ES-I3 (cell line): ENCODE results near the gene ATG2B.

Experiments
- H3K36me3 ChIP-seq: 2 replicates; pipeline ENCODE4 v1.6.1; 2013; ENCODE audit warnings: mild to moderate bottlenecking, low read length, control low read depth, moderate library complexity; ENCODE audit not compliant: insufficient read depth
- H3K4me1 ChIP-seq: 2 replicates; pipeline ENCODE4 v1.6.1; 2013; ENCODE audit warnings: mild to moderate bottlenecking, control low read depth, low read length; ENCODE audit not compliant: insufficient read depth
- H3K9ac ChIP-seq: 2 replicates; pipeline ENCODE4 v1.6.1; 2013; ENCODE audit warnings: low read depth, mild to moderate bottlenecking, low read length, moderate library complexity
- H3K9me3 ChIP-seq: 2 replicates; pipeline ENCODE4 v1.6.1; 2013; ENCODE audit warnings: mild to moderate bottlenecking, low read length, moderate library complexity; ENCODE audit not compliant: control insufficient read depth, insufficient read depth

The ATG2B gene

GRCh38 chr14:96310906-96311305, 52.2 kb downstream of the ATG2B start:
- Histone ChIP-seq H3K36me3 (no peaks in the 10 kb centered on the region), H3K9me3 (no peaks in the 10 kb centered on the region), H3K9ac (no peak overlapping the region), H3K4me1 (no peaks in the 10 kb centered on the region)

DNA sequence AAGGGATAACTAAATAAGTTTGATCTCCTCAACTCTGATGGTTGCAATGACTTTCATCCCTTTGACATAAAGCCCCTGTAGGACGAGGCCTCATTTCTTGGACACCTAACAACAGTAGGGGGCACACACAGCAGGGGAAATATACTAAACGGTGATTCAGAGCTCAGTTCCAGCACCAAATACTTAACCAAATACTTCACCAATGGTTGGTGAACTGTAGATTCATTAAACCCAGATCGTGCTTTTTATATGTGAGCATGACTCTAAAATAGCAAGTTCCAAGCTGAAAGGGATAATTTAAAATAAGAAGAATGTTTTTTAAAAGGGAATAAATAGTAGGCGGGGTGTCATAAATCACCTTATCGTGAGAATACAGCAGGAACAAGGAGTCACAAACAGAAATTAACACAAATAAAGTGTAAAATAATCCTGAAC, 53.2 kb downstream of the ATG2B start:
- Histone ChIP-seq H3K9ac (no peak overlapping the region), H3K36me3 (no peaks in the 10 kb centered on the region), H3K9me3 (no peaks in the 10 kb centered on the region), H3K4me1 (no peaks in the 10 kb centered on the region)

GRCh38 chr14:96309133-96309895, 53.8 kb downstream of the ATG2B start:
- Histone ChIP-seq H3K36me3 (no peaks in the 10 kb centered on the region), H3K4me1 (no peaks in the 10 kb centered on the region), H3K9ac (no peak overlapping the region), H3K9me3 (no peaks in the 10 kb centered on the region)

- no peaks in the 10 kb centered on the region for H3K4me1 ChIP-seq
- H3K9me3 ChIP-seq: no peaks in the 10 kb centered on the region
- H3K36me3 ChIP-seq: no peaks in the 10 kb centered on the region
- H3K9ac ChIP-seq: no peak overlapping the region
Observed at GRCh38 chr14:96307434-96307833, 55.7 kb downstream of the ATG2B start.

DNA sequence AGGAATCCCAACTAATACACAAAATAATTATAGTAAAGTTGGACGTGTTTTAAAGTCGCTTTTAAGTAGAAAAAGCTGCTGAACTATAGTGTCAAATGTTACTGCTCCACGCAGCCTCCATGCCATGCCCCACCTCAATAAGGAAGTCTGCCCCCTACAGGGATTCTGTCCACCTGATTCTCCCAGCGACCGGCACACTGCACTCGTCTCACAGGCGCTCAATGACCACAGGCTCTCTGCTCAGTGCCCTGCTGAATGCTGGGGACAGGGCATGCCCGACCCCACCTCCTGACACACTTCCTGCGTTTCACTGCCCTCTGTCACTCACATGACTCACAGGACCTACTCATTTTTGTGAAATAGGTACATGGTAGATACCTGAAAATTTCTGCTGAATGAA, 58.2 kb downstream of the ATG2B start:
- no peak overlapping the region for H3K9ac ChIP-seq
- H3K4me1 ChIP-seq: no peaks in the 10 kb centered on the region
- no peaks in the 10 kb centered on the region for H3K9me3 ChIP-seq
- H3K36me3 ChIP-seq: no peaks in the 10 kb centered on the region

- no peaks in the 10 kb centered on the region for H3K4me1 ChIP-seq
- no peaks in the 10 kb centered on the region for H3K9me3 ChIP-seq
- H3K9ac ChIP-seq: no peak overlapping the region
- no peaks in the 10 kb centered on the region for H3K36me3 ChIP-seq
Observed at GRCh38 chr14:96303981-96304380, 59.2 kb downstream of the ATG2B start.

DNA sequence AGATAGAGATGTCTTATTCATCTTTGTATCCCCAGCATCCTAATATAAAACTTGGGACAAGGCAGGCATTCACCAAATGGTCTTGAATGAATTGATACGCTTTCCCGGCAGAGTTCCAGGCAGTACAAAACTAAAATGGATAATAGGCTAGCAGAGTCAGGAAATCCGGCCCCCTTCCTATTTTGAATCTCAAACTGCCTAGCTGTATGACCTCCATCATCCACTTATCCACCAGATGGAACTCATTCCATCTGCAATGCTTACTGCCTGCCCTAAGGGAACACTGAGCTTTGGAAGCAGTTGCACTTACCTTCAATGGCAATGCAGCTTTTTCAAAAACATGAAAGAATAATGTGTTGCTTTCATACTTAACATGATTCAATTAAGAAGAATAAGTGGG, 63.7 kb downstream of the ATG2B start:
- H3K4me1 ChIP-seq: no peaks in the 10 kb centered on the region
- H3K9me3 ChIP-seq: no peaks in the 10 kb centered on the region
- H3K9ac ChIP-seq: no peak overlapping the region
- no peaks in the 10 kb centered on the region for H3K36me3 ChIP-seq

- H3K9me3 ChIP-seq: no peaks in the 10 kb centered on the region
- H3K36me3 ChIP-seq: no peaks in the 10 kb centered on the region
- H3K4me1 ChIP-seq: no peaks in the 10 kb centered on the region
- H3K9ac ChIP-seq: no peak overlapping the region
Observed at GRCh38 chr14:96297997-96298515, 65.1 kb downstream of the ATG2B start.

GRCh38 chr14:96297000-96297399, 66.1 kb downstream of the ATG2B start:
- H3K4me1 ChIP-seq: no peaks in the 10 kb centered on the region
- H3K9me3 ChIP-seq: no peaks in the 10 kb centered on the region
- no peak overlapping the region for H3K9ac ChIP-seq
- H3K36me3 ChIP-seq: no peaks in the 10 kb centered on the region

GRCh38 chr14:96294246-96294645, 68.9 kb downstream of the ATG2B start:
- Histone ChIP-seq H3K9me3 (no peaks in the 10 kb centered on the region), H3K4me1 (no peaks in the 10 kb centered on the region), H3K9ac (no peak overlapping the region), H3K36me3 (peaks cover 6% of the 10 kb centered on the region)

DNA sequence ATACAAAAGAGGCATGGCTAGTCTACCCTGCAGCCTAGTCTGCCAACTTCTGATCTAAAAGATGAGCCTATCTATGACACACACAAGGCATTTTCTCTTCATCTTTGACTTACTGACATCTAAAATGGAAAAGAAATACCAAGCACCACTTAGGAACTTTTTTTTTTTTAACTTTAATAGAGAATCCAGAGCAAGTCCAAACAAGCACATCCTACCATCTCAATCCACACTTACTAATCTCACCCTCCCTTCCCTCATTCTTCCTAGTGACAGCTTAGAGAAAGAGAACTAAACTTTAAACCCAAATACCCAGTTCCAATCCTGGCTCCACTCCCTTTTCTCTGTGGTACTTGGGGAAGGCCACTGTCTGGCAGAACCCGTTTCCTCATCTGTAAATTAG, 75.3 kb downstream of the ATG2B start:
- Histone ChIP-seq H3K4me1 (no peaks in the 10 kb centered on the region), H3K9ac (no peak overlapping the region), H3K9me3 (no peaks in the 10 kb centered on the region), H3K36me3 (peaks cover 6% of the 10 kb centered on the region)

GRCh38 chr14:96286251-96286650, 76.9 kb downstream of the ATG2B start:
- H3K9ac ChIP-seq: no peak overlapping the region
- no peaks in the 10 kb centered on the region for H3K9me3 ChIP-seq
- H3K36me3 ChIP-seq: peaks cover 6% of the 10 kb centered on the region
- H3K4me1 ChIP-seq: no peaks in the 10 kb centered on the region

- no peaks in the 10 kb centered on the region for H3K9me3 ChIP-seq
- H3K4me1 ChIP-seq: no peaks in the 10 kb centered on the region
- peaks cover 6% of the 10 kb centered on the region for H3K36me3 ChIP-seq
- no peak overlapping the region for H3K9ac ChIP-seq
Observed at GRCh38 chr14:96285667-96286066, 77.5 kb downstream of the ATG2B start.

DNA sequence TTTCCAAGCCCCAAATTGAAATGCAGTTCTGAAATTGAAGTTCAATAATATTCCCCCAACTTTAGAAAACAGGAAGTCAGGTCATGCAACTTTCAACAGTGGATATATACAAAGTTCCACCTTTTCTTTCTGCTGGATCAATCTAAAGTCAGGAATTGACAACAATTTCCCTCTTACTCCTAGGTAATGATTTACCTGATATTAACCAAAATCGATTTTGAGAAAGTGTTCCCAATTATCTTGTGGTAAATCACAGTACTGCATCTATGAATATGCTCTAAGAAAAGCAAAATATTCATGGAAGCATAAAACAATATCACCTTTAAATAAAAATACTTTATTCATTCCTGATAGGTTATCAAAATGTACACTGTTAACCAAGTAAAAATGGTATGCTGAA, 78.7 kb downstream of the ATG2B start:
- H3K36me3 ChIP-seq: peaks cover 1% of the 10 kb centered on the region; the same call in 1 of the 2 replicates

GRCh38 chr14:96284008-96284407, 79.1 kb downstream of the ATG2B start:
- H3K9ac ChIP-seq: no peak overlapping the region
- no peaks in the 10 kb centered on the region for H3K4me1 ChIP-seq
- H3K9me3 ChIP-seq: no peaks in the 10 kb centered on the region
- no peaks in the 10 kb centered on the region; the same call in 1 of the 2 replicates for H3K36me3 ChIP-seq

More for the DNA sequence above, 78.7 kb downstream of the ATG2B start:
- Histone ChIP-seq H3K9me3 (no peaks in the 10 kb centered on the region), H3K9ac (no peak overlapping the region), H3K4me1 (no peaks in the 10 kb centered on the region)
